PC-9 (cell line): ENCODE data around the gene CD99L2.

Source experiments
- CTCF ChIP-seq: fragments of 200-600 bp; sonication (generic); conservative IDR thresholded peaks from 2 replicates; pipeline ENCODE4 v1.6.1; 2017; ENCODE audit warnings: mixed run types, antibody characterized with exemption, mild to moderate bottlenecking, moderate library complexity
- EZH2 ChIP-seq: fragments of 200-600 bp; sonication (generic); IDR thresholded peaks from 2 replicates; pipeline ENCODE4 v1.8.0; 2017; ENCODE audit warnings: antibody characterized with exemption, low read depth

- TF ChIP-seq EZH2 (no peak), CTCF (no peak)
Measured at GRCh38 chrX:150935467-150935866, 37.0 kb upstream of the CD99L2 start.
